GM12873 (cell line): Measurements from ENCODE around the gene RPL7A.

Experiments used
- CTCF ChIP-seq: IDR thresholded peaks from 2 replicates; pipeline ENCODE4 v1.5.1; 2012; ENCODE audit warnings: low read depth, mild to moderate bottlenecking, moderate library complexity, low read length, control low read depth; ENCODE audit not compliant: insufficient read depth; ENCODE audit errors: missing control alignments

The RPL7A gene

GRCh38 chr9:133383438-133383837 is 35.4 kb downstream of the RPL7A start:
- no peak for TF ChIP-seq CTCF

GRCh38 chr9:133384736-133385321 is 36.8 kb downstream of the RPL7A start:
- TF ChIP-seq CTCF: no peak

- TF ChIP-seq CTCF: no peak
Measured at GRCh38 chr9:133385452-133385851, 37.4 kb downstream of the RPL7A start.

GRCh38 chr9:133386338-133386737 is 38.3 kb downstream of the RPL7A start:
- TF ChIP-seq CTCF: no peak

- TF ChIP-seq CTCF: no peak
Measured at GRCh38 chr9:133387680-133388079, 39.7 kb downstream of the RPL7A start.

GRCh38 chr9:133389025-133389557 is 41.1 kb downstream of the RPL7A start:
- TF ChIP-seq CTCF: no peak

GRCh38 chr9:133389562-133389961 is 41.5 kb downstream of the RPL7A start:
- no peak for TF ChIP-seq CTCF

- TF ChIP-seq CTCF: no peak
Measured at GRCh38 chr9:133390713-133391112, 42.7 kb downstream of the RPL7A start.
